CD4-positive, alpha-beta T cell treated with Interleukin-4 for 4 hours (primary cell): ENCODE results near the gene MTF2.
"Not testable (repeated sequence)": the region's sequence is repeated elsewhere in the genome, so short reads cannot be mapped to it uniquely, and the experiment has no call there.

Experiments used
- DNase-seq: peaks from one replicate; pipeline ENCODE4 v3.0.0-alpha.2; 2020

MTF2 gene

GRCh38 chr1:93078986-93079654, at the start of gene MTF2:
Gene MTF2, plus strand, starts transcription at chr1:93079283. Its CDS starts 244 bp downstream, at chr1:93079527.
- peak; percentile 95 for DNase-seq

- DNase-seq = peak; percentile 42
Observed at GRCh38 chr1:93029317-93029716, 49.8 kb upstream of the MTF2 start.

DNA sequence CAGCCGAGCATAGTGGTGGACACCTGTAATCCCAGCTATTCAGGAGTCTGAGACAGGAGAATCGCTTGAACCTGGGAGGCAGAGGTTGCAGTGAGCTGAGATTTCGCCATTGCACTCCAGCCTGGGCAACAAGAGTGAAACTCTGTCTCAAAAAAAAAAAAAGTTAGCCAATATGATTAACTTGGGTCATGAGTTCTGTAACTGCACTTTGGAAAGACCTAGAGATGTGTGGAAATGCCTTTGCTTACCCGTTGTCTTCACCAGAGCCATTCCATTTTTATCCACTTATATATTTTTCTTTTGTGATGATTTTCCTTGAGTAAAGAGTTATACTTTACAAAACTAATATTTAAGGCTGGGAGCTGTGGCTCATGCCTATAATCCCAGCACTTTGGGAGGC, 48.9 kb upstream of the MTF2 start:
- DNase-seq = not testable (repeated sequence)

GRCh38 chr1:93031711-93032110, 47.4 kb upstream of the MTF2 start:
- DNase-seq = no peak

DNA sequence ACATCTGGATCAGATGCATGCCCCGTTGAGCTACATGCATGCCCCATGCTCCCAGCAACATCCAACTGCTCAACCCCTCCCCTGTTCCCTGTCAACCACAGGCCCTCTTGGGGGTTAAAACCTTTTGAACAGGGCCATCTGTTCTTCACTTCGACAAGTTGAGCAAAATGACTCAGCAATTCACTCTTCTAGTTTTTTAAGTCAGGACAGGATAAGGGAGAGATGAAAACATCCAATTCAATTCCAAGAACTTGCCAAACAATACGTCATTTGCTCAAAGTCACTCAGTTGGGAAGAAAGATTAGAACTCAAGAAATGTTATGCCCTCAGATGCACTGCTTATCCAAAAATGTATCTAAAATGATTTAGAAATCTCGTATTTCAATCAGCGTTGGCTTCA, 46.1 kb upstream of the MTF2 start:
- DNase-seq = no peak

- peak; percentile 11 for DNase-seq
Observed at GRCh38 chr1:93033785-93034184, 45.3 kb upstream of the MTF2 start.

DNA sequence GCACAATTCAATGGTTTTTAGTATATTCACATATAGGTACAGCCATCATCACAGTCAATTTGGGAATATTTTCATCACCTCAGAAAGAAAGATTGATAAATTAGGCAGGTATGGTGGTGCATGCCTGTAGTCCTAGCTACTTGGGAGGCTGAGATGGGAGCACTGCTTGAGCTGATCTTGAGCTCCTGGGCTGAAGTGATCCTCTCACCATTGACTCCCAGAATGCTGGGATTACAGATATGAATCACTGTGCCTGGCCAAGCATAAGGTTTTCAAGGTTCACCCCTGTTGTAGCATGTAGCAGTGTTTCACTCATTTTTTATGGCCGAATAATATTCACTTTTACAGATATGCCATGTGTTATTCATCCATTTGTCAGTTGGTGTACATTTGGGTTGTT, 44.7 kb upstream of the MTF2 start:
- DNase-seq = no peak

GRCh38 chr1:93036672-93037071, 42.4 kb upstream of the MTF2 start:
- DNase-seq = no peak

DNA sequence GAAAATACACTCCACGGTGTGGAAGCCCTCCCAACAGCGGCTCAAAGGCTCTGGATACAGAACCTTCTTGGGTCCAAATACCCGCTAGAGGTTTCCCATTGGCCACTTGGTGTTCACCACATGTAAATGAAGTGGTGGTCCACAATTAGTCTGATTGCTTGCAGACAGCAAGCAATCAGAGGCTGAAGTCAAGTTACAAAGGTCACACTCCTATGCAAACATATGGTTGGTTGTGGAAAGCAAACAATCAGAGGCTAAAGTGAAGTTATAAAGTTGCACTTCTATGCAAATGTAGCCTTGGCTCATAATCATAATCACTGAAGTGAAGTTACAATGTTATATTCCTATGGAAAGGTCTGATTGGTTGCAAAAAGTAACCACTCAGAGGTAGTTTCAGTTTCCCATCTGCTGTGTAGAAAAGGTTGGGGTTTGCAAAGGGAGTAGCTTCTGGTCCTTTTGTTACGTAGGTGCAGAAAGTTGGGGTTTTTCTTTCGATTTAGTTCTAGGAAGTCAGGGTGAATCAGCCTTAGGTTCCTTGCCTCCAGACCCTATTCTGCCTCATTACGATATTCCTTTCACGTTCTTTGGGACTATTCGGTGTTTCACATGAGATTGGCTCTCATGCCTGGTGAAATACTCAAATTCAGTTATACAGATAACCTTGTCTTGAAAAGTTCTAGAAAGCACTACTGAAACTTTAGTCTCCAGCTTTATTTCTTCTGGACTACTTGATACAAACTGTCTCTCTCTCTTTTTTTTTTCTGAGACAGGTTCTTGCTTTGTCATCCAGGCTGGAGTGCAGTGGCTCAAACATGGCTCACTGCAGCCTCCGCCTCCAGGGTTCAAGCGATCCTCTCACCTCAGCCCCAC, 36.7 kb upstream of the MTF2 start:
- DNase-seq = peak; percentile 87

DNA sequence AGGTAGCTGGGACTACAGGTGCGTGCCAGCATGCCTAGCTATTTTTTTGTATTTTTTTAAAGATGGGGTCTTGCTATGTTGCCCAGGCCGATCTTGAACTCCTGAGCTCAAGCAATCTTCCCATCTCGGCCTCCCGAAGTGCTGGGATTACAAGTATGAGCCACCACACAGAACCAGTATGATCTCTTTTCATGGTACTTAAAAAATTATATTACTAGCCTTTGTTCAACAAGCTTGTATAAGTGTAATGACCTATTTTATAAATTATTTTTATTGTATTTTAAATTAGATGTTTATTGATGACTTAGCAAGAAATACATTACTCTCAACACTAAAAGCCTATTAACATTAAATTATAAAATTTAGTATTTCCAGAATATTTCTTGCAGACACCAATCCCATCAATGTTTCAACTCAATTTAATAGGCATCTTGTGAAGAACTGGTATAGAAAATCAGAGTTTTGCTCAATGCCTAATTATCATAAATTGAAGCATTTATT, 36.0 kb upstream of the MTF2 start:
- no peak for DNase-seq

- no peak for DNase-seq
Observed at GRCh38 chr1:93047618-93048017, 31.5 kb upstream of the MTF2 start.

GRCh38 chr1:93051961-93052360, 27.1 kb upstream of the MTF2 start:
- DNase-seq = no peak

GRCh38 chr1:93056214-93056613, 22.9 kb upstream of the MTF2 start:
- no peak for DNase-seq

DNA sequence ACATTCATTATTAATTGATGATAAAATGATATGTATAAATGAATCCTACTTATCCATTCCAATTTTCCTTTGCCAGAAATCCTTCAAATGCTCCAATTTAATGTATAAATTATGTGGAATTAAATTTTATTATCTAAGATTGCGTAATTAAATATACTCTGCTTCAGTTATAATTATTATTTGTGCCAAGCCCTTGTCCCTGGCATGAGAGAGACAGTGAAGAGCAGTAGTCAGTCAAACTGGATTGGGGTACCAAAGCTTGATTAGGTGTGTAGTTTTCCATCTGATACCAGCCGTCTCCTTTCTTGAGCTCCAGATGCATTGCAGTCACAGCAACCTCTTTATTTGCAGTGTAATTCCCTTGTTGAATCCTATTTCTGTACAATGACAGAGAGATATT, 22.4 kb upstream of the MTF2 start:
- DNase-seq = no peak

DNA sequence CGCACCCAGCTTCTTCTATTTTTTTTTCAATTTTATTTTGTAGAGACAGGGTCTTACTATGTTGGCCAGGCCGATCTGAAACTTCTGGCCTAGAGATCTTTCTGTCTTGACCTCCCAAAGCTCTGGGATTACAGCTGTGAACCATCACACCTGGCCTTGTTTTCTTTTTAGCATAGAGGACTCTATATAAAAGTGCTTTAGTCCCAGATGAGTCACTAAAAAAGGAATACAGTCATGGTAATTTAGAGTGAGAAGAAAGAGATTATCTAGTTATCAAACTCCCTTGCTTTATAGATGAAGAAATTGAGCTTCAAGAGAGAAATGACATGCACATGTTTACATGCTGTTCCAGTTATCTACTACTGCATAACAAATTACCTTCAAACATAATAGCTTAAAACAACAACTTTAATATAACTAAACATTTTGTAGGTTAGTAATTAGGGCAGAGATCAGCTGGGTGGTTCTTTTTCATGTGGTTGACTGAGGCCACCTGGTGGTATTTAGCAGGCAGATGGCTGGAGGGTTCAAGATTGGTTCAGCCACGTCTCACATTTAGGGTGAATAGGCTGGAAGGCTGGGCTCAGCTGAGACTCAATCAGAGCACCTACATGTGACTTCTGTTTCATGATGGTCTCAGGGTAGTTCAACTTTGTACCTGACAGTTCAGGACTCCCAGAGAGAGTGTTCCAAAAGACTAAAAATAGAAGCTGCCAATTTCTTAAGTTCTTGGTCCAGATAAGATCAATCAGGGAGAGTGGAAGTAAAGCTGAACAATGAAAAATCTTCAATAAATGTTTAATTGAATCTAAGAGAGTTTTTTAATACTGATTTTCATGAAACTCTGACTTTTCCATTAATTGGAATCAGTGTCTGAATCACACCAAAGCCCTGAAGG, 16.9 kb upstream of the MTF2 start:
- peak; percentile 55 for DNase-seq

DNA sequence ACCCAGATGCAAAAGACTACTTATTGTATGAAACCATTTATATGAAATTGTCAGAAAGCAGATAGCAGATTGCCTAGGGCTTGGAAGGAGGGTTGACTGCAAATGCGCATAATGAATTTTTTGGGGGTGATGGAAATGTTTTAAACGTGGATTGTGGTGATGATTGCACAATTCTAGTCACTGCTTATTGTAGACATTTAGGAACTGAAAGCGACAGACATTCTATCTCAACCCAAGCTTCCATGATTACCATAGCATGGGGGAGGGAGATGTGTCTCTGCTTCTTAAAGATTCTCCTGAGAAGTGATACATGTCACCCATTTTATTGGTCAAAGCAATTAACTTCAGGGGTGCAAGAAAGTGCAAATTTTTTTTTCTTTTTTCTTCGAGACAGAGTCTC, 2.8 kb upstream of the MTF2 start:
- no peak for DNase-seq

DNA sequence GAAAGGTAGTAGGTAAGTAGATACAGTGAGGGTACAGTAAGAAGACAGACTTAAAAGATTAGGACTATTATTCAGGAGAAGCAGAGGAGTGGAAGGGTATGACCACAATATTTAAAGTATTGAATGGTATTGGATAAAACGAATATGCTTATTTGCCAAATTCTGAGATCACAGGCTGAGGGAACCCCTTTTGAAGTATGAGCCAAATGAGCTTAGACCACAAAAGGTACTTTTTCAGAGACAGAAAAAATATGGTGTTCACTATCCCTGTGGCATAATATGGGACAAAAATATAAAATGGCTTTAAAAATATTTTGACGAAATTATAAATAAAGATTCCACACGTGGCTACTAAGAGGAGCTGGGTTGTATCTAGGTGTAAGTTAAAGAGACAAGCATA, 880 bp upstream of the MTF2 start:
- no peak for DNase-seq

- no peak for DNase-seq
Observed at GRCh38 chr1:93078638-93078985, 471 bp upstream of the MTF2 start.

- no peak for DNase-seq
Observed at GRCh38 chr1:93079685-93080141, 630 bp downstream of the MTF2 start.

DNA sequence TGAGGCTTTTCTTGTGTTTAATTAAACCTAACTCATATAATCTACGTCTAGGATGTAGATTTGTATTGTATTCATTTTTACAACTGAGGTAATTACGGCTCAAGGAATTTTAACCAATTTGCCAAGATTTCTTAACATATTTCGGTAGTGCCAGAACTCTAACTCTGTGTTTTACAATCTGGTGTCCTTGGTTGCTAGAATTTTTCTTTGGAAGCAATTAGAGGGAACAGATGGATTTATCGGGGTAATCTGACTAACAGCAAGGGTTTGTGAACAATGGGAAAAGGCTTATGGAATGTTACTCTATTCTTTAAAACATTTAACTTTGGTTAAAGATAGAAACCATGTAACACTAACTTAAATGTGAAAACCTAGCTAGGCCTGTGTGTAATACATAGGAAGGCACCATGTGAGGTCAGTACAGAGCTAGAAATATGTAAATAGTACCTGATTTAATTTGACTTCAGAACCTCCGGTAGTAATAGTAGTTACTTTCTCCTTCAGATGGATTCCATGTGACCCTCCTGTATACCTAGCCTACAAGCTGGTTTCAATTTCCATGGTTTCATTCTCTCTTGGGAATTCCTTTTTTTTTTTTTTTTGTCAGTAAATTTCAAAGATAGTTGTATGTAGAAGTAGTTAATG, 1.2 kb downstream of the MTF2 start:
- DNase-seq = peak; percentile 68

GRCh38 chr1:93081716-93082115, 2.6 kb downstream of the MTF2 start:
- DNase-seq = no peak

GRCh38 chr1:93082313-93082712, 3.2 kb downstream of the MTF2 start:
- DNase-seq = no peak

GRCh38 chr1:93083979-93084378, 4.9 kb downstream of the MTF2 start:
- no peak for DNase-seq
